Endothelial cell of umbilical vein (primary cell): ENCODE measurements around the gene PIGQ.

ENCODE experiments used
- CTCF ChIP-seq, 2 donors: IDR thresholded peaks; 1 replicate in 1 of 2; 2 replicates in 1 of 2; pipeline ENCODE4 v1.5.1; 2011; ENCODE audit warnings: low read length in 2 of 2, mild to moderate bottlenecking in 2 of 2, moderate library complexity in 2 of 2, control low read depth in 1 of 2, inconsistent platforms in 1 of 2, low read depth in 1 of 2; ENCODE audit not compliant: insufficient read depth in 1 of 2; ENCODE audit errors: extremely low read depth in 1 of 2
- EZH2 ChIP-seq: IDR thresholded peaks from 2 replicates; pipeline ENCODE4 v1.6.1; 2012; ENCODE audit warnings: borderline replicate concordance, low read depth, mild to moderate bottlenecking, moderate library complexity, low read length, inconsistent platforms; ENCODE audit not compliant: severe bottlenecking
- GATA2 ChIP-seq: IDR thresholded peaks from 2 replicates; pipeline ENCODE4 v1.7.0; 2011; ENCODE audit warnings: low read depth, mild to moderate bottlenecking, moderate library complexity, mixed read lengths, low read length; ENCODE audit not compliant: insufficient read length, insufficient read depth
- JUN ChIP-seq: IDR thresholded peaks from 2 replicates; pipeline ENCODE4 v1.6.1; 2011; ENCODE audit warnings: borderline replicate concordance, low read depth; ENCODE audit not compliant: insufficient read length, insufficient read depth
- MAX ChIP-seq: IDR thresholded peaks from 2 replicates; pipeline ENCODE4 v1.6.1; 2011; ENCODE audit not compliant: insufficient read depth, insufficient read length
- MYC ChIP-seq: IDR thresholded peaks from one replicate; pipeline ENCODE4 v1.6.1; 2011; ENCODE audit warnings: mild to moderate bottlenecking, low read depth, low read length
- POLR2A ChIP-seq: IDR thresholded peaks from 2 replicates; pipeline ENCODE4 v1.6.1; 2012; ENCODE audit warnings: low read depth, mild to moderate bottlenecking, control low read depth, low read length
- POLR2AphosphoS5 ChIP-seq: IDR thresholded peaks from 2 replicates; pipeline ENCODE4 v1.6.1; 2012; ENCODE audit warnings: low read depth, mild to moderate bottlenecking, control low read depth, low read length, moderate library complexity; ENCODE audit not compliant: insufficient read depth

DNA sequence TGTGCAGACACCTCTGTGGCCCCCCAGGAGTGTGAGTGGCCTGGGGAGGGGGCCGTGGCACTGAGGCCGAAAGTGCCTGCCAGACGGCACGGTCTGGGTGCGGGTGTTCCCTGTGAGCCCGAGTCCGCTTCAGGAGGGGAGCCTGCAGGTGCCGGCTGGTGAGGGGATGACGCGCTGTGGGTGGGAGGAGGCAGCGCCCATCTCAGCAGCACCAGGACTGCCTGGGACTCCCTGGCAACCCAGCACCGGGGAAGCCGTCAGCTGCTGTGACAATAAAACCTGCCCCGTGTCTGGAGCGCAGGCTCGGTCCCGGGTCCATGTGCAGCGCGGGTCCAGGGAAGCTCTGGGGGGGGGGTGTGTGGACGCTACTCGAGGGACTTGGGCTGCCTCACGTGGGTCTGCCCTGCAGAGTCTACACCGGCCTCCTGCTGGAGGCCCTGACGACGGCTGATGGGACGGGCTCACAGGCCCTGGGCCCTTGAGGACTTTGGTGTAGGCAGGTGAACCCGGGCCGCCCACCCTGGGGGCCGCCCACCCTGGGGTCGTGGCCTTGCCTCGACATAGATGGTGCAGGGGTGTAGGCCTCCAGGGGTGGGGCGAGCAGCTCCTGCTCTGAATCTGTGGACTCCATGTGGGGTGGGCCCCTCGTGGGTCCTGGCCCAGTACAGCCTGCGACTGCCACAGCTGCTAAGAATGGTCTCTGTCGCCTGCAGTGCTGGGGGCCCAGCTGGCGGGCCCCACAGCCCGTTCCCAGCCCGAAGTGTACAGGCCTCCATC lies 14.2 kb downstream of the PIGQ start:
- TF ChIP-seq POLR2A = no peak
- no peak for TF ChIP-seq POLR2AphosphoS5
- no peak for TF ChIP-seq EZH2
- TF ChIP-seq CTCF (IDR thresholded peaks at IDR 0.05; ENCODE audit: extremely low read depth in 1 of 2, insufficient read depth in 1 of 2, low read depth in 1 of 2, low read length in 2 of 2) = no peak
- TF ChIP-seq MAX = no peak
- TF ChIP-seq MYC = no peak
- TF ChIP-seq GATA2 = no peak
- no peak for TF ChIP-seq JUN
